NCI-H2029 treated with DMSO at 0.1 percent for 48 hours (cell line): Measurements from ENCODE around the gene WNT7B.
"Not testable (repeated sequence)": the region's sequence is repeated elsewhere in the genome, so short reads cannot be mapped to it uniquely, and the experiment has no call there.

ENCODE experiments used
- DNase-seq: peaks from one replicate; lab custom pipeline; 2025; lab: John Stamatoyannopoulos, UW

The WNT7B gene

DNA sequence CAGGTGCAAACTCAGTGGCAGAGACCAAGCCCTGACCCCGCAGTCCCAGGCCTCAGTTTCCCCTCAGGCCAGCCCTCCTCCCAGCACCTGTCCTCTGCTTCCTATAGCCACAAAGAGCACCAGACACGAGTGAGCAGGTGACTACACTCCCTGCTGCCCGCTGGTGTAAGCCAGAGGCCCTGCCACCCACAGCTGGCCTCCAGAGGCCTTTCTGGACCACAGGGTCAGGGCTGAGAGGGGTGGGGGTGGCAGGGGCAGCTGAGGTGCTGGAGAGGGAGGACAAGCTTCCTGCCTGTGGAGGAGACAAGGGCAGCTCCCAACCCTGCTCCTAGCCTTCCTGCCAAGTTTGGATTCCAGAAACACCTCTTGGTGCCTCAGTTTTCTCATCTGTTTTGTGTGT lies 31.3 kb upstream of the WNT7B start:
- DNase-seq, result no peak

DNA sequence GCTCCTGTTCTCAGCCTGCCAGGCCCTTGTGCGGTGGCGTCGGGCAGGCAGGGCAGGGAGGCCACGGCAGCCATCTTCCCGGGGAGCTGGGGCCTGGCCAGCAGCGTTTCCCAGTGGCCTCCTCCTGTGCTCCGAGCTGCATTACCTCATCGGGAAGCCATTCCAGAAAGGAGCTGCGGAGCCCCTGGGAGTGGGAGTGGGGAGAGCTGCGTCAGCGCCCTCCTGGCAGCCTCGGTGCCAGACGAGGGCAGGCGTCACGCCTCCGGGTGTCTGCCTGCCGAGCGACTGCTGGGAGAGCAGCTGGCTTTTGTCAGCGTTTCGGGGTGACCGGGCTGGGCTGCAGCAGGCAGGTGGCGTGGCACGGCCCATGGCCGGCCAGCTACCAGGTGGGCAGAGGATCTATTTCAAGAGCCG lies 30.9 kb upstream of the WNT7B start:
- DNase-seq, result peak; percentile 29

DNA sequence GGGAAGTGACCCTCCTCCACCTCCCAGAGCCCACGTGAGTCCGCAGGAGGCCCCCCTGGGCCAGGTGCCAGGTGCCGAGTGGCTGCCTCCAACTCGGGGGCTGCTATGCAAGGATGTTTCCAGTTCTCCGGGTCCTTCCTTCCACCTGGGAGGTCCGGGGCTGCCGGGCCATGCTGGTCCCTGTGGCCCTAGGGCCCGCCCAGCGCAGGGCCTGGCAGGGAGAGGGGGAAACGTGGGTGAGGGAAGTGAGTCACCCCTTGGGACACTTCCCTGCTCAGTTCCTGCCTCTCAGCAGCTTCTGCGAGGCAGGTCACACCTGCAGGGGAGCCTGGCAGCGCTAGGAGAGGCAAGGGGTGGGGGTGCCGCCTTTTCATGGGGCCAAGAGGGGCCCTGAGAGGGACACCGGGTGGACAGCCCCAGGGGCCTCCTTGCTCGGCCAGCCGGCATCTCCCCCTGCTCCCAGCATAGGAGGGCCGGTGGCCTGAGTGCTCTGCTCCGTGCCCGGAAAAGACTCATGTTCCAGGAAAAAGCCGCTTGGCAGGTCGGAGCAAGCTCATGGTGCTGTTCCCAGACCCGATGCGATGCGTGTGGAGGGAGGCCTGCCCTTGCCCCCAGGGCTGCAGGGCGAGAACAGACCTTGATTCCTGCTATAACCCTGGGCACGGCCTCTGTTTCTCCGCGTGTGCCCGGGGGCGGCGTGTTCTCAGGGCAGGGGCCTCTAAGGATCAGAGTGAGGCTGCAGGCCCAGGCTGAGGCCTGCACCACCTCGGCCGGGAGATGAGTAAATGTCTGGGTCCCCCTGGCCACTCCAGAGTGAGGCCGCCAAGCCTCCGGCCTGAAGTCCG lies 30.3 kb upstream of the WNT7B start:
- DNase-seq, result no peak

DNA sequence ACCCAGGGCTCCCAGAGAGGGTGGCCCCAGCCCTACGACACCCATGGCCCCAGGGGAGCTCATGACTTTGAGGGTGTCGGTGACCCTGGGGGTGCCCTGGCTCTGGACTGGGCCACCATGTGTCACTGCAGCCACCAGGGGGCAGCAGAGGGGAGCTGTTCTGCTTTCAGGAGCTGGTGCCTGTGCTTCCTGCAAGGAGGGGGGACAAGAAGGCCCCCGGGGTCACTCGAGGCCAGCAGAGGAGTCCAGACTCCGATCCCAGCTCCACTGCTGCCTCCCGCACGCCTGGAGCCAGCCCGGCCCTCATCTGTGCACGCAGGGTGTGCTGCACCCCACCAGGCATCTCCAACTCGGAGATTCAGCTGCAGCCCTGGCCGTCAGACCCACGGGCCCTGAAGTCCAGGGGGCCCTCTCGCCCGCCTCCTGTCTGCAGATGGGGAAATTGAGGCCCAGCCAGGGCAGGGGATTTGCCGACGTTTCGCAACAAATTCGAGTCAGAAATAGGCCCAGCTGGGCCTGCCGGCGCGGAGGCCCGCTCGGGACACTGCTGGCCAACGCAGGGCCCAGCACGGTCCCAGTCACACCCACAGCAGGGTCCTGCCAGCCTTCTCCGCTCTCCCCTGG lies 29.5 kb upstream of the WNT7B start:
- DNase-seq, result peak; percentile 38

DNA sequence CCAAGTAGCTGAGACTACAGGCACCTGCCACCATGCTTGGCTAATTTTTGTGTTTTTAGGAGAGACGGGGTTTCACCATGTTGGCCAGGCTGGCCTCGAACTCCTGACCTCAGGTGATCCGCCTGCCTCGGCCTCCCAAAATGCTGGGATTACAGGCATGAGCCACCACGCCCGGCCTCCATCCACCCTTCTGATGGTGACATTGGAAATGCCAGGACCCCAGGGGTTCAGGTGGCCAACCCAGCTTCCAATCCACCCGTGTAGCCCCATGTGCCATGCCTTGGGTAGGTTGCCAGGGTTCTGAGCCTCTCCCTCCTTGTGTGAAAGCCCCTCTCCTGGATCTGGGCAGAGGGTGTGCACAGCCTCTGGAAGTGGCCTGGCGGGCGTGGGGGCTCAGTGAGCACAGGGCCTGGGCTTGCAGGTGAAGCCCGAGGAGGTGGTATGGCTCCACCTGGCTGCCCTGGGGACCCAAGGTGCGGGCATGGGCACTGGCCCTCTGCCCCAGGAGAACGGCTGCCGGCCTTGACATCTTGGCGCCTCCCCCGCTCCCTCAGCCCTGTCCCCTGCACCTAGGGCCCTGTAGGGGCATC lies 28.2 kb upstream of the WNT7B start:
- DNase-seq, result not testable (repeated sequence)

DNA sequence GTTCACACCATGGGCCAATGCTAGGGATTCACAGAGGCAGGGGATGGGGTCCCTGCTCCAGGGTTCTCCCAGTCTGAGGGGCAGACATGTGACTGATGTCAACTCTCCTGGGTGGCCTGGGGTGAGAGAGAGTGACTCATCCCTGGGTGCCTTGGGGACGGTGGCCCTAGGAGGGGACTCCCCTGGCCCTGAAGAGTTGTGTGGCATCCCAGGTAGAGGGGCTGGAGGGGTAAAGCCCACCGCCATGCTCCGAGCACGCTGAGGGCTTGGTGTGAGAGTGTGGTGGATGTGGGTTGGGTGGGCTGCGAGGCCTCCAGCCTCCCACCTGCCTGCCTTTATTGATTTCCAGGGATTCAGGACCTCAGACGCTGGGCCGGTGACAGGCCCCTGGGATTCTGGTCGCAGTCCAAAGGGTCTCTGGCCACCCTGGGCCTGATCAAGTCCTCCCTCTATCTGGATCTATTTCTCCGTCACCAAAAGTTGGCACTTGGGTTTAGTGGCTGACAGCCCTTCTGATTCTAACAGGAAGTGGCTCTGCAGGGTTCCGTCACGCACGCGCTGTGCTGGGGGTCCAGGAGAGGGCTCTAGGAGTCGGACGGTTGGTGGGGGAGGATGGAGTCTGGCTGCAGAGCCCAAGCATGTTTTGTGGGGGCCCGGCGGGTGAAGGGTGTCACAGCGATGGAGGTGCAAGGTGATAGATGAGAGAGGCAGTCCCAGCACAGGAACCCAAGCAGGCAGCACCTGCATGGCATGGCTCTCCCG lies 27.3 kb upstream of the WNT7B start:
- no peak for DNase-seq

DNA sequence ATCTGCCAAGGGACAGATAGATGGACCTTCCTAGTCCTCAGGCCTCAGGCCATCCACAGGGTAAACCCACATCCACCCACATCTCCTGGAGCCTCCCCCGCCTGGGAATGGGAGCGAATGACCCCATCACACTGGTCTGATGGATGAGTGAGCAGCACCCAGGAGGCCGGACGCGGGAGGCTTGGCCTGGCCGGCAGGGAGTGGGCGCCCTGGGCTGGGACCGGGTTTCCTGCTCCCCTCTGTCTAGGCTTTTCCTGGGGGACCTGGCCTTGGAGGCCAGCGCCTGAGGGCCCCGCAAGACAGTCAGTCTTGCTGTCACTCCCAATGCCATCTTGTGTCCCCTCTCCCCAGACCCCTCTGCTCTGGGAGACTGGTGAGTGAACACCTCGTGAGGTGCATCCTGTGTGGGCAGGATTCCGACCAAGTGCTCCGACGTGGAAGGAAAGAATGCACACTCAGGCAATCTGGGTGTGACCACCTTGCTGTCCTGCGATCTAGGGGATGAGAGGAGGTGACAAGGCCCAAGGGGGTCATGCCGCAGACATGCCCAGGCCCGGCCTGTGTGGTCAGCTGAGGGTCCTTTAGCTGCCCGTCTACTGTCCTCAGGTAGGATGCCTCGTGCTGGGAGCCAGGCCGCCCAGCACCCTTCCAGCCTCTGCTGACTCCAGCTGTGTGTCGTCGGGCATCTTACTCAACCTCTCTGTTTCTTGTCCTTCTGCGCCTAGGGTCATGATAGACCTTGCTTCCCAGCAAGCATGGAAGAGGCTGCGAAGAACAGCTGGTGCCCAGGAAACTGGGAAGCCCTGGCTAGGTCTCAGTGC lies 26.5 kb upstream of the WNT7B start:
- no peak for DNase-seq

DNA sequence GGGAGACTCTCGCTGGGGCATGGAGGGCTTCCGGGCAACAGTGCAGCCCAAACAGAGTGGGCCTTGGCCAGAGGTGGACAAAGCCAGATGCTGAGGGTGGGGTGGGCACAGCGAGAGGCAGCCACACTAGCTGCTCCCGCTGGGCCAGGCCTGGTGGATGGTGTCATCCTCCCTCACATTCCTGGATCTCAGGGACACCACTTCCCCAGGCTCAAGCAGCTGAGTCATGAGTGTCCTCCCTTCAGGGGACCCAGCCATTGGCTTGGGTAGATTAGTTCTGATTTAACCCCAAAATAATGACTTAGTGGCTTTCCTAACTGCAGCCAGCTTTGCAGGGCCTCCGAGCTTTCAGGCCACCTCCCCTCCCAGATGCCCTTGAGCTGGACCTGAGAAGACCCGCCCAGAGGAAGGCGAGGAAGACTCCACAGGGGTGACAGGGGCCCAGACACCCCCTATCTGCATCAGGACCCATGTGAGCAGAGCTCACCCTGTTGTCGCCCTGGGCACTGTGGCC lies 25.9 kb upstream of the WNT7B start:
- no peak for DNase-seq

DNA sequence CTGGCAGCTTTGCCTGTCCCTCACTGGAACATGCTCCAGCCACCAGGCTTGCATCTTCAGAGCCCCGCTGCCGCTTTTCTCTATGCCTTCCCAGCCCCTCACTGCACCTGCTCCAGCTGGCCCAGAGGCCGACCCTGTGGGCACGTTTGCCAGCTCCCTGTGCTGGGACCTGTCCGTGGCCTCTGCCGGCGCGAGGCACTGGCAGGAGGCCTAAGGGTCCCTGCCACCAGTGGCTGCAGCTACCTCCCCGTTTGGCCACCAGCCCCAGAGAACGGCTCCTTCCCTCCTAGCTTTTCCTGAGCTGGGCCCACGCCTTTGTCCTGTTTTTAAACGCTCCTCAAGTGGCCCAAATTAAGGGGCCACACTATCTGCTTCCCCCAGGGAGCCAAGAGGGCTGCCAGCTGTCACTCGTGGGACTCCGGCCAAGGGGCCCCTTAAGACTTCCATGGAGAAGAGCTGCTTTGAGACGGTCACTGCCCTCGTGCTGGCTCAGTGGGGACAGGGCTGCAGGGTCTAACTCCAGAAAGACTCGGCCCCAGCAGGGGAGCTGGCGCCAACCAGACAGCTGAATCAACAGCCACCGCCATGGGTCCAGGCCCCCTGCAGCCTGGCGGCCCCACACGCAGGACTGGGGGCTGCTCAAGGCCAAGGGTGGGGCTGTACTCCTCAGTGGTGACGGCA lies 24.6 kb upstream of the WNT7B start:
- peak; percentile 32 for DNase-seq

DNA sequence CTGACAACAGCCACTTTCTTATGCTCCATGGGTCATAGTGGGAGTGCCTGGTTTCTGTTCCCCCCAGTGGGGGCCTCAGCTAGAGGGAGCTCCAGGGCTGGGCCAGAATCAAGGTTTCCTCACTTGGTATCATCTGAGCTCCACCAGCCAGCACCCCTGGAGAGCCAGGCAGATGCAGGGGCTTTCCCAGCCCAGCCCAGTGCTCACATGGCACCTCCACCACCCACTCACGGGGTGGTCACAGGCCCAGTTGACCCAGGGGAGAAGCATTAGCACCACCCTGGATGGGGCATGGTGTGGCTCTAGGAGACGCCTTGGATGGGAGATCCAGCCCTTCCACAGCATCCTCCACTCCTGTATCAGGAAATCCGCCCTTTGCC lies 24.1 kb upstream of the WNT7B start:
- DNase-seq, result no peak

DNA sequence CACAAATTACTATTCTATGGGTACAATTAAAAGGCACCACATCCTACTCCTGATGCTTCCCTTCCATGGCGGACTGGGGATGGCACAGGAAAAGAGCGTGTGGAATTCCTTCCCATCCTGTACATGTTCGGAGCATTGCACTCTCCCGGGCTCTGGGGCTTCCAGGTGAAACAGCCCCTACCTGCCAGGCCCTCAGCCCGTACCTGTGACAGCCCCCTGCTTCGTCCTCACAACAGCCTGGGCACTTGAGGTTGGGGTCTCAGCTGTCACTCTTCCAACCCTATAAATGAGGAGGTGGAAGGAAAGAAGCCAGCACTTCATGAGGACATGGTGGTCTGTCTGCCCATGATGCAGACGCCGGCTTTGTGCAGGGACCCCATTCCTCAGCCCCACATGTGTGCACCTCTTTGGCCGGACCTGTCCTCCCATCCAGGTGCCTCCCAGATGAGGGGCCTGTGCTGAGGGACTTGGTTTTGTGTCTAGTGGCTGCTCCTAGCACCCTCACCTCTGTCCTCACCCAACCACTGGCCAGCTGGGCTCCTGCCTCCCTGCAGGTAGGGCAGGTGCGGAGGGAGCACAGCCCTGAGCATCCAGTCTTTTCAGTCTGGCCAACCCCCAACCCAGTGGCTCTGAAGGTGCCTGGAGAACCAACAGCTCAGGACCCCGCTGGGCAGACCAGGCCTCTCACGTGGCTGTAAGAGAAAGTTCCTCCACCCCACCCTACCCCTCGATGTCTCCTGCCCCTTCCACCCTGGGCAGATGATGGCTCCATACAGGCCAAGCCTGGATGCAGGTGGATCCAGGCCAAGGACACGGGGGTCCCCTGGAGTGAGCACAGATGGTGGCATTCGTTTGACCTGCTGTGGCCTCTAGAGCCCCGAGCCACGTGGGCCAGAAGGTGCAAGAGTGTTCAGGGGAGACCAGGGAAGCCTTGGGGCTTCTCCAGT lies 23.4 kb upstream of the WNT7B start:
- DNase-seq, result no peak

DNA sequence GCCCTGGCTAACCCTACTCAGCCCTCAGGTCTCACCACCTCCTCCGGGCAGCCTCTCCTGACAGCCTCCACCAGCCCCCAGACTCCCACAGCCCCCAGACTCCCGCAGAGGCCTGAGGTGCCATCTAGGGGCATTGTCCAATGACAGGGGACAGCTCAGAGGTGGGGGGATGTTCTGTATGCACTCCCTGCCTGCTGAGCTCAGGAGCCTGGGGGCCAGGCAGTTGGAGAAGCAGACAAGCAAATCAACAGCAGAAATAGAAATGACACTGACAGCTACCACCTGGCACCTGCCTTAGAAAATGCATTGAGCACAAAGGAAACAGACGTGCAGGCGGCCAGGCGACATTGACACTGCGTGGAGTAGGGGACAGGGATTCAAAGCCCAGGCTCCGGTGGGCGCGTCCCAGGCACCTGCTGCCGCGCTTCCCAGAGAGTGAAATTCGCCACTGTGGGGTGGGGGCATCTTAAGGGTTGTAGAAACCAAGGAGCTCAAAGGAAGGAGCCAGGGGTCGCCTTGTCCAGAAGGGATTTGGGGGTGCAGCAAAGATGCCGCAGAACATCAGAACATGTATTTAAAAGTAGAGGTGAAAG lies 22.5 kb upstream of the WNT7B start:
- peak; percentile 19 for DNase-seq

DNA sequence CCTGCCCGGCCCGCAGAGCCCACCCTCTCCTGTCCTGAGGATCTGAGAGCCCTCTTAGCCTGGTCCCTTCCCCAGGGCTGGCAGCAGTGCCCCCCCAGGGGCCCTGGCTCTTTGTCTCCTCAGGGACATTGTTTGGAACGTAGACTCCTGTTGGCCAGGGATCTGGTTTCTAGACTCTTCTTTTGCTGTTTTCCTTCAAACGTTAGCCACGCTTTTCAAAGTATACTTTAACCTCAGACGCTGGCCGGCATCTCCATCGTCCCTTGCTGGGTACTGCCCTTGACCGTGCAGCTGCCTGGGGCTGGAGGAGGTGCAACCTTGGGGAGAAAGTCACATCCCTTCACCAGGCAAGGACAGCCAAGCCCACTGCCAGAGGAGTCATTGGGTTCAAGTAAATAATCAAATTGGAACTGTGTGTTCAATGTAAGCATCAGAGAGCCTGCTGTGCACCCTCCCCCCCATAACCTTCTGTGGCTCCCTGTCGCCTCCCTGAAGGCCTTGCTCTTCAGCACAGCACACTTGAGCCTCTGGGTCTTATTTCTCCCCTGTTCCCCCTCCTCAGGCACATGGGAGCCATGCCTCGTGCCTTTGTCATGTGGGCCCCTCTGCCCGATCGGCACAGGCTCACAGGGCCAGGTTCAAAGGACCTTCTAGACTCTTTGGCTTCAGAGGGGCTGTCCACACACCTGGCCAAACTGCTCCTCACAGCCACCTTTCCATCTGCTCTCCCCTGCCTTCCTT lies 21.8 kb upstream of the WNT7B start:
- no peak for DNase-seq

DNA sequence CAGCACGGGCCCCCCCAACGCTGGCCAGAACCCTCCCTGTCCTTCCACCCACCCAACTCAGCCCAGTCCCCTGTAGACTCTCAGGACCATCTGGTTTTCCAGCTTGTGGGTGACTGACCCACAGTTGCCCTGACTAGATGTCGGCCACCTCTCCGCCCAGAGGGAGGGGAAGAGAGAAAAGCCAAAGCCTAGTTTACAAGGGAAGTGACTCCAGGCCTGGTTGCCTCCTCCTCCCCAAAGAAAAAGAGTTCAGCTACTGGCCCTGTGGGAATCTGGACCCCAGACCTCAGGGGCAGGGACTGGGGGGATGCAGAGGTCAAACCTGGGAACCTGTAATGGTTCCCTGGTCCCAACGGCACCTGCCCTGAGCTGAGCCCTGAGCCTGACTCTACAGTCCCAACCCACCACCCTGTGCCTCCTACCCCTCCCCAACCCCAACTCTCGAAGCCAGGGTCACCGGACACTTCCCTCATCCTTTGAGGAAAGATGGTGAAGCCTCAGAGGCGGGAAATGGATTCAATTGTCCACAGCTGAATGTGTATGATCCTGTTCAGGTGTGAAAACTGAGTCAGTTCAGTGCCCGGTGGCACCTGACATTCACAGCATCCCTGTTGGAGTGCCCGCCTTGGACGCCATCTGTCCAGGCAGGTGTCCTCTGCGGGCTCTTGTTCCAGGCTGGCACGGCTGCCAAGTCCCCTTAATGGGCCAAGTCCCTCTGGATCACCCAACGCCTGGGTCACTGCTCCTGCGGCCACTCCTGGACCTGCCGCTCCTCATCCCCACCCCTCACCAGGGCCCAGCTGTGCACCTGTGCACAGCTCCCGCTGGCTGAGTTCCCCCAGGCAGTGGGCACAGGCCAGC lies 21.0 kb upstream of the WNT7B start:
- DNase-seq, result no peak

DNA sequence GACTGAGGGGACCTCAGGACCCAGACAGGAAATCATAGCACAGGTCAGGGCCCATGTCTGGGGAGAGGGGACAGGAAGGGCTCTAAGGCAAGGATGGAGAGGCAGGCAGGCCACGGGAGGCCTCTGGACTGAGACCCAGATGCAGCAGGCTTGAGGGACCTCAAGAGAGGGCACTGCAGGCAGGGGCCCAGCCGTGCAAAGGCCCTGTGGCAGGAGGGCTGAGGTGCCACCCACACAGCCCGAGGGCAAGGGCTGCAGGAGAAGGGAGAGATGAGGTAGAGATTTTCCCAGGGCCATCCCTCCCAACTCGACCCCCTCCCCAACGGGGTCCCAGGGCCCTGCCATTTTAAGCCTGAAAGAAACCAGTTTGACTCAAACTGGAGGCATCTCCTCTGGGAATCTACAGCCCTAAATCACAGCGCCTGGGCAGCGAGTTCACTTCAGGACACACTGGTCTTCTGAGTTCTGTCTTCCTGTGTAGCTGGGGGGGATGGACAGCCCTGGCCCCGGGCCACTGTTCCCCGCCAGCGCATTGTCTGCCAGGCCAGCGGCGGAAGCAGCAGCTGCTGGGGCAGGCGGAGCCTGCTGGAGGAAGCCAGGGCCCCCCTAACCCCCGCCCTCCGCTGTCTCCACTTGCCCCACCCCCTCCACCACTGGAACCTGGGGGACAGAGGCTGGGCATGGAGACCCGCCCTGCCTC lies 20.3 kb upstream of the WNT7B start:
- peak; percentile 64 for DNase-seq

DNA sequence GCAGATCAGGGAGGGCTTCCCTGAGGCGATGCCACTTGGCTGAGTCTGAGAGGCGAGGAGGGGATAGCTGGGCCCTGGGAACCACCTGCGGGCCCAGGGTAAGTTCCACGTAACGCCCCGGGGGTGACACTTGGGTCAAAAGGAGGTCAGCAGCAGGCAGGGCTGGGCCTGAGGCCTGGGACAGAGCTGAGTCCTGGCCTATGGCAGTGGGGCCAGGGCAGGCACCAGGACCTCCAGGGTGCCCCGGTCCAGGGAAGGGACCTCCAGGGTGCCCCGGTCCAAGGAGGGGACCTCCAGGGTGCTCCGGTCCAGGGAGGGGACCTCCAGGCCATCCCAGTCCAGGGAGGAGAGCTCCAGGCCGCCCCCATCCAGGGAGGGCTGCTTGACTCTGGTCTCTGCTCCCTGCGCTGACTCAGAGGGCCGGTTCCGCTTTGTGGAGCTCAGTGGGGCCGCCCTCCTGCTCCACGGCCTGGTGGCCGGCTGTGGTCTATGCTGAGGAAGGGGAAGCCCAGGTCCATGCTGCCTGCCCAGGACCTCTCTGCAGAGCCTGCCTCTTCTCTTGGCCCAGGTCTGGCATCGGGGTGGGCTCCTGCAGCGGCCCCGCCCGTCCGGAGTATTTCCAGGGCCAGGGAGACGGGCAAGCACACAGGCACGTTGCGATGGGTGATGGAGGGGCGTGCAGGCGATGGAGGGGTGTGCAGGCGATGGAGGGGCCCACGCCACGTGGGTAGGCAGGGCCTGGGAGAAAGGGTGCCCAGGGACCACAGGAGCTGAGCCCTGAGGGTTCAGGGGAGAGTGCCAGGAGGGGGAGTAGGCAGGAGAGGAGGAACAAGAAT lies 19.5 kb upstream of the WNT7B start:
- DNase-seq, result no peak
